ENCODE results near the gene SFMBT1.
"Not testable (repeated sequence)": the region's sequence is repeated elsewhere in the genome, so short reads cannot be mapped to it uniquely, and the experiment has no call there.

Gene SFMBT1

DNA sequence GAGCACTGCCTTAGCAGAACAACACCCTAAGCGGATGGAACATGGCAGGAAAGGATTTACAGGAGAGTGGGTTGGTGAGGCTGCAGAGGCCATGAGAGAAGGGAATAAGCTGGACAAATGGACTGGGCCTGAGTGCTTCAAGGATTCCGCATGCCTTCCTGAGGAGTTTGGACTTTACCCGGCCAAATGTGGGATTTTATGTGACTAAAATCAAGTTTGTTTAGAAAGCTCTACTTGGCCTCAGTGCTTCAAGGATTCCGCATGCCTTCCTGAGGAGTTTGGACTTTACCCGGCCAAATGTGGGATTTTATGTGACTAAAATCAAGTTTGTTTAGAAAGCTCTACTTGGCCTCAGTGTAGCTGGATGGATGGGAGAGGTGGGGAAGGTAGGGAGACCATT is 10.9 kb downstream of the SFMBT1 start:
- DNase-seq, result not testable (repeated sequence)

DNA sequence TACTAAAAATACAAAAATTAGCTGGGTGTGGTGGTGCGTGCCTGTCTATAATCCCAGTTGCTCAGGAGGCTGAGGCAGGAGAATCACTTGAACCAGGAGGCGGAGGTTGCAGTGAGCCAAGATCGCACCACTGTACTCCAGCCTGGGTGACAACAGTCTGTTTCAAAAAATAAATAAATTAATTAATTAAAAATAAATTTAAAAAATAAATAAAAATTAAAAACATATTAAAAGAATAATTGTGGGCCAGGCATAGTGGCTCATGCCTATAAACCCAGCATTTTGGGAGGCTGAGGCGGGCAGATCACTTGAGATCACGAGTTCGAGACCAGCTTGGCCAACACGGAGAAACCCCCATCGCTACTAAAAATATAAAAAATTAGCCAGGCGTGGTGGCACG is 11.5 kb downstream of the SFMBT1 start:
- DNase-seq, result not testable (repeated sequence)

DNA sequence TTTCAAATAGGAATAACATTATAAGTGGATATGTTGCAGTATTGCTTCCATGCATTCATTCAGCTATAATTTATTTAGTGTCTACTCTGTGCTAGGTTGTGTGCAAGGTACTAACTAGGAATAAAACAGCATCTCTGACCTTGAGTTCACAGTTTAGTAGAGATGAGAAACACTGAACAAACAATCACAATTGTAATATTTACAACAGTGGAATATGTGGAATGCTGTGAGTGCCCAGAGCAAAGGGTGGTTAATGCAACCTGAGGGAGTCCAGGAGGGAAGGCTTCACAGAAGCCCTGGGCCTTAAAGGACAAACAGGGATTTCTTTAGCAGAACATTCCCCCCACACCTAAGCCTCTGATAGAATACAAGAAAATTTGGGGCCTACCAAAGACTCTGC is 13.3 kb downstream of the SFMBT1 start:
- no peak for DNase-seq

GRCh38 chr3:53030619-53031449 is 15.0 kb downstream of the SFMBT1 start:
- DNase-seq, result no peak

GRCh38 chr3:53028641-53029040 is 17.2 kb downstream of the SFMBT1 start:
- no peak for DNase-seq

- DNase-seq, result no peak
These were observed 18.5 kb downstream of the SFMBT1 start for GRCh38 chr3:53027254-53027844.

- DNase-seq, result no peak
These were observed 19.3 kb downstream of the SFMBT1 start for GRCh38 chr3:53026382-53027162.

- DNase-seq, result no peak
These were observed 21.6 kb downstream of the SFMBT1 start for GRCh38 chr3:53024315-53024714.

- DNase-seq, result peak; percentile 20
These were observed 22.6 kb downstream of the SFMBT1 start for GRCh38 chr3:53023072-53023823.

DNA sequence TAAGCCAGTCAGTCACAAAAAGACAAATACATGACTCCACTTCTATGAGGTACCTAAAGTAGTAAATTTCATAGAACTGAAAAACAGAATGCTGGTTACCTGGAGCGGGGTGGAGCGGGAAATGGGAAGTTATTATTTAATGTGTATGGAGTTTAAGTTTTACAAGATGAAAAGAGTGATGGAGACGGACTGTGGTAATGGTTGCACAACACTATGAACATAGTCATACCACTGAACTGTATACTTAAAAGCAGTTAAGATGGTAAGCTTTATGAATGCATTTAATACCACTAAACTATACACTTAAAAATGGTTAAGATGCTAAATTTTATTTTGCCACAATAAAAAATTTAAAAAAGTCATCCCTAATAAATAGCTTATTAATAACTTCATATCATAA is 23.2 kb downstream of the SFMBT1 start:
- DNase-seq, result no peak

DNA sequence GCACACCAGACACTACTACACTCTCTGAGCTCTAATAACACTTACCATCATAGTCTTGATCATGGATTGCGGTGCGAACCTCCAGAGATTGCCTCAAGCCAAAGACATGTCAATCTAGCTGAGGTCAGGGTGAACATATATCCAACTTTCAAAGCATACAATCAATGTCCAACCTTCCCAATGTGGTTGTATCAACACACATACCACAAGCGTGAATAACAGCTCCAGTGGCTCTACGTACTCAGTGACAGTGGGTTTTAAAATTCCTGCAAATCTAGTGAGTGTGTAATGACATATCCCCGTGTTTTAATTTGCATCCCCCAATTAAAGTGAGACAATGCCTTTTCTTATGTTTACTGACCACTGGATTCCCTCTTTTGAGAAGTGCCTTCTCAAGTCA is 29.6 kb downstream of the SFMBT1 start:
- DNase-seq, result no peak

DNA sequence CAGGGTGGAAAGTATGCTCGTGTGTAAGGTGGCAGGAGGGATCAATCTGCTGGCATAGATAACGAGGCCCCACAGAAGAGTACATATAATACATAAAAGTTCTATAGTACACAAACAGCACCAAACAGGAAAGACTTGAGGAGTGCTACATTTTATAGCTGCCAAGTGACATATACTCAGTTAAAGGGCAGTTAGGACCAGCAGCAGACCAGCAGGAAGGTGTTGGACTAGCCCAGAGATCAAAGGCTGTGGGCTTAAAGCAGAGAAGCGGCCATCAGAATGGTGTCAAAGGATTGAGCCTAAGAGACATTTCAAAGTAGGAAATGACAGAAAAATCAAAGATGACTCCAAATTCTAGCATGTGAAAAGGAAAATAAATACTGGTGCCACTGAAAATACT is 34.5 kb downstream of the SFMBT1 start:
- DNase-seq, result no peak

DNA sequence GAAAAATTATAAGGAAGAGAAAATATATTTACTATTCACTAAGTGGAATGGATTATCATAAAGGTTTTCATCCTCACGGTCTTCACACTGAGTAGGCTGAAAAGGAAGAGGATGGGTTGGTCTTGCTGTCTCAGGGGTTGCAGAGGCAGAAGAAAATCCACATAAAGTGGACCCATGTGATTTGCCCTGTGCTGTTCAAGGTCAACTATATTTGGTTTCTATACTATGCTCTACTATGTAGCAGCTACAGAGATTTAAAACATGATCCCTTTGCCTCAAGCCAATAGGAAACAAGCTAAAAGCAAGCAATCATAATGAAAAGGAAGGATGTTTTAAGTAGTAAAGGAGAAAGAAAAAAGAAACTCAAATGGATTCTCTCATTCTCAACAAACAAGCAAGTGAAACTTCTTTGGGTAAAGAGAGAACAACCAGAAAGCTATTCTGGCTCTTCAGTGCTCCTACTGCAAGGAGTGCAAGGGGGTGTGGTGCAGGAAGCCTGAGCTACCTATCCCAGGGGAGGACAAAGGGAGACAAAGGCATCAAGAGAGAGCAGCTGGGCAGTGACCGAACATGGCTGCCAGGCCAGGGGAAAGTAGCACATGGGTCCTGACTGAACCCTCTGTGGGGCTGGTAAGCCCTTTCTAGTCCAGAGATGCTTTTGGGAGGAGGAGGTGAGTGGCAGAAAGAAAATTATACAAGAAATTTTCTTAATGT is 35.9 kb downstream of the SFMBT1 start:
- no peak for DNase-seq

DNA sequence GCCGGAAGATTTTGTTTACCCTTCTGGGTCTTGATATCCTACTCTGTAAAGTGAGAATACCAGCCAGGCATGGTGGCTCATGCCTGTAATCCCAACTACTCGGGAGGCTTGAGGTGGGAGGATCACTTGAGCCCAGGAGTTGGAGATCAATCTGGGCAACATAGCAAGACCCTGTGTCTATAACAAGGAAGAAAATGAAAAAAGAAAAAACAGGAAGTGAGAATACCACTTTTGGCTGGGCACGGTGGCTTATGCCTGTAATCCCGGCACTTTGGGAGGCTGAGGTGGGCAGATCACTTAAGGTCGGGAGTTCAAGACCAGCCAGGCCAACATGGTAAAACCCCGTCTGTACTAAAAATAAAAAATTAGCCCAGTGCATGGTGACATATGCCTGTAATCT is 36.9 kb downstream of the SFMBT1 start:
- no peak for DNase-seq

- DNase-seq, result no peak
These were observed 39.9 kb downstream of the SFMBT1 start for GRCh38 chr3:53005854-53006513.

GRCh38 chr3:53005338-53005737 is 40.5 kb downstream of the SFMBT1 start:
- DNase-seq, result no peak

DNA sequence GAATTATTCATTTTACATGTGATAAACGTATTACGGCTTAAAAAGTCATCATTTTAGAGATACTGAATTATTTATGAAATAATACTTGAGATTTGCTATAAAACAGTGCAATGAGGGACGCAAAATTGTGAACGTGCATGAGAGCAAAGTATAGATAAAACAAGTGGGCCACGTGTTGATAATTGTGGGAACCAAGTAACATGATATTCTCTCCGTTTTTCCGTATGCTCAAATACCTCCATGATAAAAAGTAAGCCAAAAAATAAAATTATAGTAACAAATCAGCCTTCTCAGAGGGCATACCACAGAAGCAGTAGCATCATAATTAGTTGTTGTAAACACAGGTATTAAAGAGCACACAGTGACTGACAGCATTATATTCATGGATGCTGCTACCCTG is 42.6 kb downstream of the SFMBT1 start:
- DNase-seq, result no peak

- DNase-seq, result no peak
These were observed 46.9 kb downstream of the SFMBT1 start for GRCh38 chr3:52998771-52999513.

DNA sequence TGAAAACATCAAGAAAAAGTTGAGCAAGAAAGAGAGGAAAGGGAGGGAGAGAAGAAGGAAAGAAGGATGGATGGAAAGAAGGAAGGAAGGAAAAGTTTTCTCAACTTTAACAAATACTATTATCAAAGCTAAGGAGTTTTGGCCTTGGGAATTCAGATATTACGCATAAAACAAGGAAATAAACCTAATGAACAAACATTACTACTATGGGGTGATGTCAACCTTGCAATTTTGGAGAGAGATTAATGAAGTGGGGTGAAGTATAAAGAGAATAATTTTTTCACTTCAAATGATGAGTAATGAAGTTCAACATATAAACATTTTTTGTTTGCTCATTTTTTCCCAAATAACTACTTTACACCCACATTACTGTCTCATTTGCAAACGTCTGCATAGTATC is 55.2 kb downstream of the SFMBT1 start:
- DNase-seq, result no peak

DNA sequence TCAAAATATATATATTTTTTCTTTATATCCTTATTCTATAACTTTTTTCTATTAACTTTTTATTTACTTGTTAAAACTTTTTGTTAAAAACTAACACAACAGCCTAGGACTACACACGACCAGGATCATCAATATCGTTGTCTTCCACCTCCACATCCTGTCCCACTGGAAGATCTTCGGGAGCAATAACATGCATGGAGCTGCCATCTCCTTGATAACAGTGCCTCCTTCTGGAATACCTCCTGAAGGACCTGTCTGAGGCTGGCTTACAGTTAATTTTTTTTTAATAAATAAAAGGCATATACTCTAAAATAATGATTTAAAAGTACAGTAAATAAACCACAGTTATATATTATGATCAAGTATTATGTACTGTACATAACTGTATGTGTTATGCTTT is 58.9 kb downstream of the SFMBT1 start:
- DNase-seq, result peak; percentile 42

- DNase-seq, result no peak
These were observed 59.8 kb downstream of the SFMBT1 start for GRCh38 chr3:52986049-52986448.
